Measurements from ENCODE around the gene PDK2.

Gene PDK2

DNA sequence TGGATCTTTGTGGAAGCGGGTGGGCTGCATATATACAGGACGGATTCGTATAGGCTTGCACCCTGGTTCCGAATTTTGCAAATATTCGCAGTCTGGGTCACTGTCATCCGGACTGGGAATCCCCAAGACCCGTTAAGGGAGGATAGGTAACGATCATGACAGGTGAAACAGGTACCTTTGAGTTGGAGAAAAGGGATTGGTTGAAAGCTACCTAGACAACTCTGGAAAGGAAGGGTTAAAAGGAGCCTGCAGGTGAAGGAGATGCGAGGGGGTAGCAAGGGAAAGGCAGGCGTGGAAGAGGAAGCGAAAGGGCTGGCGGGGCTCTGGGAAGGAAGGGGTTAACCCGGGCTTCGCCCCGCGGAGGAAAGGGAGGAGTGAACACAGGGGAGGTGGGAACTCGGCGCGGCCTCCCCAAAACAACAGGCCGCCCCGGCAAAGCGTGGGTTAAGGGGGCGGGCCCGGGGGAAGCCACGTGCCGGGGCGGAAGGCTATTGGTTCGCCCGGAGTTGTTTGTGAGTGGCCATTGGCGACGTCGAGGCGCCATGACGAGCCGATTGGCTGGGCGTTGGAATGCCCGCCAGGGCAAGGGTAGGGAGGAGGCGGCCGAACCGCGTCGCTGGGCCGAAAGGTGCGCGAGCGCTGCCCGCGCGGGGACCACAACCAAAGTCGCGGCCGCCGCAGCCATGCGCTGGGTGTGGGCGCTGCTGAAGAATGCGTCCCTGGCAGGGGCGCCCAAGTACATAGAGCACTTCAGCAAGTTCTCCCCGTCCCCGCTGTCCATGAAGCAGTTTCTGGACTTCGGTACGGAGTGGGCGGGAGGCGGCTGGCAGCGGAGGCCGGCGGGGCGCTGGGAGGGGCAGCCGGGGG lies at the start of gene PDK2:
TSS of gene PDK2 (plus strand) at position 599 of the 867 bp plus-strand sequence. CDS start at position 684, 85 bp downstream.
- peak within 1 kb of the TSS; percentile 86 for H3K9ac ChIP-seq (ENCODE audit: low read length)
- no peaks in the 10 kb centered on the region for H3K27me3 ChIP-seq (ENCODE audit: control insufficient read depth, insufficient read depth, low read length)
- H3K27ac ChIP-seq (ENCODE audit: low read depth, low read length): peak within 1 kb of the TSS; percentile 86
- peak within 1 kb of the TSS; percentile 76 for H3K4me3 ChIP-seq (ENCODE audit: low read length)
- peaks cover 4% of the 10 kb centered on the region for H3K4me1 ChIP-seq (ENCODE audit: control insufficient read depth, insufficient read depth, low read length)
- peaks cover 6% of the 10 kb centered on the region for H3K36me3 ChIP-seq (ENCODE audit: control insufficient read depth, insufficient read depth, low read length)

DNA sequence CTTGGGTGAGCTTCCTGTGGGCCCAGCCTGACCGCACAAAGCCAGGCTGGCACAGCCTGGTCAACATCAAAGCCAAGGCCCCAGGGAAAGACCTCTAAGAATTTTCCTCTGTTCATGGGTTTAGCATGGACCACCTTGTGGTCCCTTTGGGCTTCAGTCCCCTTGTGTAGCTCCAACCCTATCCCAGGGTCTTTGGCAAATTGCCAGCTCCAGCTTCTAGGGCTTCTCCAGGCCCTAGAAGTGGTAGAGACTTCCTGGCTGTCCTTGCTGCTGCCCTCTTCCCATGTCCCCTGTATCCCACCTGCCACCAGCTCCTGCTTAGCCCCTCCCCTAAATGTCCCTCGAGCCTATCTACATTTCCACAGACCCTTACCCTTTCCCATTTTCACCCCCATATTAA lies 49.0 kb upstream of the PDK2 start:
- no peak overlapping the region for H3K4me3 ChIP-seq (ENCODE audit: low read length)
- H3K4me1 ChIP-seq (ENCODE audit: control insufficient read depth, insufficient read depth, low read length): no peaks in the 10 kb centered on the region
- H3K9ac ChIP-seq (ENCODE audit: low read length): no peak overlapping the region
- H3K36me3 ChIP-seq (ENCODE audit: control insufficient read depth, insufficient read depth, low read length): no peaks in the 10 kb centered on the region
- no peak overlapping the region for H3K27ac ChIP-seq (ENCODE audit: low read depth, low read length)
- no peaks in the 10 kb centered on the region for H3K27me3 ChIP-seq (ENCODE audit: control insufficient read depth, insufficient read depth, low read length)

DNA sequence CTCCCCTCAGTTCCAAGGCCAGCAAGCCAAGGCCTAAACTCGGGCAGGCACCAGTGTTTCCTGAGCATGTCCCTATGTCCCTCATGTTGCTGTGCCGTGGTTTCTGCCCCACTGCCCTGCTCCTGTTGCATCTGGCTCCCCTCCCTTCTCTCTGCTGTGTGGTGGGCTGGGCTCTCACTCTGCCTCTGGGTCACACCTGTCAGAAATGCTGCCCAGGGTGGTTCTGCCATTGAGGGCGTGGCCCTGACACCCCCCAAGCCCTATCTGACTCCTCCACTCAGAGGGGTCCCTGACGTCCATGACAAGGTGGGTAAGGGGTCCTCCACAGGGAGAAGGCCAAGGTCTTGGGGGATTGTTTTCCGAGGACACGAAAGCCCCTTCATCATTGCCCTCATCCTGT lies 48.5 kb upstream of the PDK2 start:
- Histone ChIP-seq H3K4me1 (ENCODE audit: control insufficient read depth, insufficient read depth, low read length) (no peaks in the 10 kb centered on the region), H3K27me3 (ENCODE audit: control insufficient read depth, insufficient read depth, low read length) (no peaks in the 10 kb centered on the region), H3K9ac (ENCODE audit: low read length) (no peak overlapping the region), H3K36me3 (ENCODE audit: control insufficient read depth, insufficient read depth, low read length) (no peaks in the 10 kb centered on the region), H3K27ac (ENCODE audit: low read depth, low read length) (no peak overlapping the region), H3K4me3 (ENCODE audit: low read length) (no peak overlapping the region)

DNA sequence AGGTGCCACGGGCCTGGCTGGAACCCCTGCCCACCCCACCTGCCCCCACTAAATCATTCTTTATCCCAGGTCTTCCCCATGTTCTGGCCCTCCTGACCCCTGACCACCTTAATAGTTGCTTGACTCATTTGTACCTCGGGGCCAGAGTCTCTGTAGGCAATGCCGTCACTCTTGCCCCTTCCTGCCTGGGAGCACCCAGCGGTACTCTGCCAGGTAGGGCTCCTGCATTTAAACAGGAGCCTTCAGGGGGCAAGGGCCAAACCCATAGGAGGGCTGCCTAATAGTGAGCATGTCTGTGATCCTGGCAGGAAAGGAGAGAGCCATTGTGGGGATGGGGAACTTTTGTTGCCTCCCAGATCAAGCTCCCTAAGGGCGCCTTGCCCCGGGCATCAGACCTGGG lies 48.1 kb upstream of the PDK2 start:
- Histone ChIP-seq H3K27me3 (ENCODE audit: control insufficient read depth, insufficient read depth, low read length) (no peaks in the 10 kb centered on the region), H3K4me3 (ENCODE audit: low read length) (no peak overlapping the region), H3K36me3 (ENCODE audit: control insufficient read depth, insufficient read depth, low read length) (no peaks in the 10 kb centered on the region), H3K27ac (ENCODE audit: low read depth, low read length) (no peak overlapping the region), H3K4me1 (ENCODE audit: control insufficient read depth, insufficient read depth, low read length) (no peaks in the 10 kb centered on the region), H3K9ac (ENCODE audit: low read length) (no peak overlapping the region)

DNA sequence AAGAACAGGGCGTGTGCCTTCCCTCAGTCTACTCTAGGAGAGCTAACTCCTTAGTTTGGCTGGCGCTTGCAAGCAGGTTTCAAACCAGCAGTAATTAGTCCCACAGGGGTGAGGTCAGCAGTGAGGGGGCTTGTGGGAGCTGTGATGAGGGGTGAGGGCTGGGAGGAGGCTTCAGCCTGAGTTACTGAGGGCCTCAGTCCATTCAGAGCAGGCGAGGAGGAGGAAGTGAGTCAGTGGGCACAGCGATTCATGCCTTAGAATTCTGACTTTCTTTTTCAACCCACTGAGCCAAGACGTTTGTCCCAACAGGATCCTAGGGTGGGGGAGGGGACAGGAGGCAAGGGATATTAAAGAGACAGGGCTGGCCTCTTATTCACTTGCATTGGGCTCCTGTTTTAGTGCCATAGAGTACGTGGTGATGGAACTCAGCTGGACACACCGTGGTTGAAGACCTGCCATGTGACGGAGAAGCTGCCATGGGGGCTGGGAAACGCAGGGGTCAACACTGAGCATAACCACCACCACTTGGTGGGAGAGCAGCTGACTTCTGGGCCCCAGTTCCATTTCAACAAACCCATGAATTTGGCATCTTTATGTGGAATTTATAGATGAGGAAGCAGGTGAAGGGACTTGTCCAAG lies 47.5 kb upstream of the PDK2 start:
- Histone ChIP-seq H3K36me3 (ENCODE audit: control insufficient read depth, insufficient read depth, low read length) (no peaks in the 10 kb centered on the region), H3K4me1 (ENCODE audit: control insufficient read depth, insufficient read depth, low read length) (no peaks in the 10 kb centered on the region), H3K27me3 (ENCODE audit: control insufficient read depth, insufficient read depth, low read length) (no peaks in the 10 kb centered on the region), H3K9ac (ENCODE audit: low read length) (no peak overlapping the region), H3K27ac (ENCODE audit: low read depth, low read length) (no peak overlapping the region), H3K4me3 (ENCODE audit: low read length) (no peak overlapping the region)

DNA sequence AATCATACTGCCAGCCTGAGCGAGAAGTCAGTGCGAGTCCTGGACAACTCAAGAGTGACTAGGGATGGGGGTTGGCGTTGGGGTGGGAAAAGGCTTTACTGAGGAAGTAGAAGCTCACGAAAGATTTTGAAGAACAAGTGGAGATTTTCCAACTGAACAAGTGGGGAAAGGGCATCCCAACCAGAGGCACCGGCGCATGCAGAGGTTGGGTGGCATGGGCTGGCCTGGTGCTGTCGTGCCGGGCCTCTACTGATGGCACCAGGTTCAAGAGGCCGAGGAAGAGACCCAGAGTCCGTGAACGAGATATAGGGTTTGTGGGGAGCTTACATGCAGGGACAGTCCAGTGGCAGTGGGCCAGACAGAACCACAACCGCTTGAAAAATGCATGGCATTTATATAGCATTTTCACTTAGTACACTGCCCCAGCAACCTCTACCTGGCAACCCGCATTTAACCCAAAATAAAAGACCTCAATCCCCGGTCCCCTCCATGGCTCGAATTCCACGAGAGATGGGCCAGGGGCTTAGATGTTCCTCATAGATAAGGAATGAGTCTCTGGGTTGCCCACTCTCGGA lies 46.9 kb upstream of the PDK2 start:
- Histone ChIP-seq H3K36me3 (ENCODE audit: control insufficient read depth, insufficient read depth, low read length) (no peaks in the 10 kb centered on the region), H3K4me1 (ENCODE audit: control insufficient read depth, insufficient read depth, low read length) (no peaks in the 10 kb centered on the region), H3K4me3 (ENCODE audit: low read length) (no peak overlapping the region), H3K27me3 (ENCODE audit: control insufficient read depth, insufficient read depth, low read length) (no peaks in the 10 kb centered on the region), H3K9ac (ENCODE audit: low read length) (no peak overlapping the region), H3K27ac (ENCODE audit: low read depth, low read length) (no peak overlapping the region)

DNA sequence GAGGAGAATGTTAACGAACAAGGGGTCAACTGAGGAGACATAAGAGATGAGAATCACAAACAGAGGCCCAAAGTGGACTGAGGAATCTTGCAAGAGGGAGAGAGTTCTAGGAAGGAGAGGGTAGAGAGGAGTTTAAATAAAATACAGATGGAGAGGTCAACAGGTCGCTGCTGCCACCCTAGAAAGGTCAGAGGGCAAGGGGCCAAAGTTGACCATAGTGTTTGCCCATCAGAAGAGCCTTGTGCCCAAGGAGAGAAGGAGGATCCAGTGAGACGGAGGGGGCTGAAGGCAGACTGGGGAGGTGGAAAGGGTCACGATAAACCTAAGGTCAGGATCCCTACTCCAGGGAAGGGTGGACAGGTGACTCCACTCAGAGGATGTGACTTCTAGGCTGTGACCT lies 46.2 kb upstream of the PDK2 start:
- Histone ChIP-seq H3K4me1 (ENCODE audit: control insufficient read depth, insufficient read depth, low read length) (no peaks in the 10 kb centered on the region), H3K9ac (ENCODE audit: low read length) (no peak overlapping the region), H3K36me3 (ENCODE audit: control insufficient read depth, insufficient read depth, low read length) (no peaks in the 10 kb centered on the region), H3K27me3 (ENCODE audit: control insufficient read depth, insufficient read depth, low read length) (no peaks in the 10 kb centered on the region), H3K27ac (ENCODE audit: low read depth, low read length) (no peak overlapping the region), H3K4me3 (ENCODE audit: low read length) (no peak overlapping the region)

DNA sequence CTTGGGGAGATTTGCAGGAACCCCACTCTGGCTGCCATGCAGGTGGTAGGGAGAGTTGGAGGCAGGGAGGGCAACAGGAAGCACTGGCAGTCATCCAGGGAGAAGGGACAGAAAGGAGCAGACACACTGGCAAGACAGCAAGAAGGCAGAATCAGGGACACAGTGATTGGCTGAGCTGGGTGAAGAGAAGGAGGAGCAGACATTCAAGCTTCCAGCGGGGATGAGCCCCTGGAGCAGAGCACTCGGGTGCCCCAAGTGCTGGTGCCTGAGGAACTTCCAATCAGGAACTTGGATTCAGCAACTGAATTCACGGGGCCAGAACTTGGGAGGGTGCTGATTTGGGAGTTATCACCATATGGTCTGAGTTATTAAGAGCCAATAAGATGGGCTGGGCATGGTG lies 45.5 kb upstream of the PDK2 start:
- Histone ChIP-seq H3K4me1 (ENCODE audit: control insufficient read depth, insufficient read depth, low read length) (no peaks in the 10 kb centered on the region), H3K27ac (ENCODE audit: low read depth, low read length) (no peak overlapping the region), H3K4me3 (ENCODE audit: low read length) (no peak overlapping the region), H3K9ac (ENCODE audit: low read length) (no peak overlapping the region), H3K36me3 (ENCODE audit: control insufficient read depth, insufficient read depth, low read length) (no peaks in the 10 kb centered on the region), H3K27me3 (ENCODE audit: control insufficient read depth, insufficient read depth, low read length) (no peaks in the 10 kb centered on the region)

DNA sequence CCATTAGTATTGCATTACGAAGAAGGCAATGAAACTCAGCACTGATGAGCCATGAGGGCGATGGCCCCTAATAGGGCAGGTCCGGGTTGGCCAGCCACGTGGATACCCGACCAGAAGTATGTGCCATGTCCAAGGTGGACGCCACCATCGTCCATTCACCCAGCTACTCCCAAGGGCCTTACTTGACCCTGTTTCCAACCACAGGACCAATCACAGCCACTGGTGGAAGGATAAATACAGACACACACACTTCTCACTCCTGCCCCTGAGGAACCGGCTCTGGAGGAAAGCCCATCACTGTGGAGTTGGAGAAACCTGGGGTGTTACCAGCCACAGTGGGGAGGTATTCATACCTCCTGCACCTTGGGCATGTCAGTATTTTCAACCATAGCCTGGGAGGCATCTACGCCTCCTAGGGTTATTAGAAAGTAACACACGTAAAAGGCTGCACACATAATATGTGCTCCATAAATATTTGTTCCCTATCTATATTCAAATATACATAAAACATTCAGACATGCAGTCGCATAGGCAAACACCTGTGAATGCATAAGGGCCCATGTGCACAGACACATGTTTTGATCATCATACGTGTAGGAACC lies 44.6 kb upstream of the PDK2 start:
- H3K27me3 ChIP-seq (ENCODE audit: control insufficient read depth, insufficient read depth, low read length): no peaks in the 10 kb centered on the region
- H3K27ac ChIP-seq (ENCODE audit: low read depth, low read length): no peak overlapping the region
- H3K4me3 ChIP-seq (ENCODE audit: low read length): no peak overlapping the region
- no peaks in the 10 kb centered on the region for H3K36me3 ChIP-seq (ENCODE audit: control insufficient read depth, insufficient read depth, low read length)
- H3K9ac ChIP-seq (ENCODE audit: low read length): no peak overlapping the region
- H3K4me1 ChIP-seq (ENCODE audit: control insufficient read depth, insufficient read depth, low read length): peaks cover 4% of the 10 kb centered on the region

DNA sequence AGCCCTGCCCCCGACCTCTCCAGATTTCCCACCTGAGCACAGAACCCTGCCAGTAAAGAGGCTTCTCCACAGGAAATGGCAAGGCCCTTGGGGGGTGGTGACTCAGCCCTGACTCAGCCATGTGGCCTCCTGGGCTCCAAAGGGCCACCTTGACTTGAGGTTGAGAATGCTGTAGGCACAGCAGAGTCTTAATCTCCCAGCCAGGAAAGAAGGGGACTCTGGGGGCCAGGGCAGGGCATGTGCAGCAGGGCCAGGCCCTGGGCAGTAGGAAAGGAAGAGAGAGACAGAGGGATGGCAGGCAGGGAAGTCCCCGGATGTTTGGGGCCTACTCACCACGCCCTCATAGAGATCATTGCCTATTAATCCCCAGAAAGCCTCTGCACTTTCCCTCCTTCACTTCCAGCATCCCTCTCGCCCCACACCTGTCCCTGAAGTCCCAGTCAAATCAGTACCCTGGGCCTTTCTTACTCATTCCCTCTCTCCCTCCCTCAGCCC lies 44.0 kb upstream of the PDK2 start:
- H3K27ac ChIP-seq (ENCODE audit: low read depth, low read length): no peak overlapping the region
- H3K4me3 ChIP-seq (ENCODE audit: low read length): no peak overlapping the region
- H3K36me3 ChIP-seq (ENCODE audit: control insufficient read depth, insufficient read depth, low read length): no peaks in the 10 kb centered on the region
- no peak overlapping the region for H3K9ac ChIP-seq (ENCODE audit: low read length)
- H3K4me1 ChIP-seq (ENCODE audit: control insufficient read depth, insufficient read depth, low read length): peaks cover 4% of the 10 kb centered on the region
- H3K27me3 ChIP-seq (ENCODE audit: control insufficient read depth, insufficient read depth, low read length): no peaks in the 10 kb centered on the region

DNA sequence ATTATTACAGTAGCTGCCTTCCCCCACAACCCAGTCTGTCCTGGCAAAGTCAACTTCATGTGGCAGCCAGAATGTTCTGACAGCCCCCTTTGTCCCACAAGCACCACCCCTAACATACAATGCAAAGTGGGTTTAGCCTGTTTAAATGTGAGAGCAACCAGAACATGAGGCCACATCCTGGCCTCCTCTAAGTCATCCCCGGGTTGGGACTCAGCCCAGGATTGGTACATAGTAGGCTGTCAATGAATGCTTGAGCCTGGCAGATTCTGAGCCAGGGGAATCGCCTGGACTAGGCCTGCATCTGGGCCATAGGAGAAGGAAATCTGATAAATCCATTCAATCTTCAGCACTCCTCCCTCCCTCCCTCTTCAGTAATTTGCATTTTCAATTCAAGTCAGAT lies 43.5 kb upstream of the PDK2 start:
- no peaks in the 10 kb centered on the region for H3K36me3 ChIP-seq (ENCODE audit: control insufficient read depth, insufficient read depth, low read length)
- H3K27ac ChIP-seq (ENCODE audit: low read depth, low read length): no peak overlapping the region
- no peak overlapping the region for H3K4me3 ChIP-seq (ENCODE audit: low read length)
- H3K27me3 ChIP-seq (ENCODE audit: control insufficient read depth, insufficient read depth, low read length): no peaks in the 10 kb centered on the region
- H3K4me1 ChIP-seq (ENCODE audit: control insufficient read depth, insufficient read depth, low read length): peaks cover 4% of the 10 kb centered on the region
- no peak overlapping the region for H3K9ac ChIP-seq (ENCODE audit: low read length)

DNA sequence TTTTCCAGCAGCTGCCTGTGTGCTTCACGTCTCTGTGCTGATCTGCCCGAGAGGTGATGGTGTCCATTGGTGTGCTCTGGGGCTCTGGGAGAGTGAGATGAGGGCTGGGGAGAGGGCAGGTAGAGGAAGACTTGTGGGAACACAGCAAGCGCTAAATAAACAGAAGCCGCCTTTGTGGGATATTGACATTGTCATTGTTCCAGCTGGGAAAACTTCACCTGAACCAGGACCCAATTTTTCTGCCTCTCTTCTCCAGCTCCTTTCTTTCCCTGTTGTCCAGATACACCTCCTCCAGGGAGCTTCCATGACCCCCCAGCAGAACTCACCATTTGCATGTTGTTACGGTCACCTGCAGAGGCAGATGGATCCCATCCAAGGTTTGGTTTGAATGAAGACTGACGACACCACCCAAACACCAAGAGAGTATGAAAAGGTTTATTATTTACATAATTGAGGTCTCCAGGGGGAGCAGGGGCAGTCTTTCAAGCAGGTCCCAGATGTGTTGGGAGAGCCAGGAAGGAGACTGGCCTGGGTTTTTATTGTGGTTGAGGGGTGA lies 42.8 kb upstream of the PDK2 start:
- Histone ChIP-seq H3K9ac (ENCODE audit: low read length) (no peak overlapping the region), H3K4me3 (ENCODE audit: low read length) (no peak overlapping the region), H3K4me1 (ENCODE audit: control insufficient read depth, insufficient read depth, low read length) (peaks cover 6% of the 10 kb centered on the region), H3K36me3 (ENCODE audit: control insufficient read depth, insufficient read depth, low read length) (no peaks in the 10 kb centered on the region), H3K27ac (ENCODE audit: low read depth, low read length) (no peak overlapping the region), H3K27me3 (ENCODE audit: control insufficient read depth, insufficient read depth, low read length) (no peaks in the 10 kb centered on the region)
